ENCODE data around the gene AP2B1.

The AP2B1 gene

DNA sequence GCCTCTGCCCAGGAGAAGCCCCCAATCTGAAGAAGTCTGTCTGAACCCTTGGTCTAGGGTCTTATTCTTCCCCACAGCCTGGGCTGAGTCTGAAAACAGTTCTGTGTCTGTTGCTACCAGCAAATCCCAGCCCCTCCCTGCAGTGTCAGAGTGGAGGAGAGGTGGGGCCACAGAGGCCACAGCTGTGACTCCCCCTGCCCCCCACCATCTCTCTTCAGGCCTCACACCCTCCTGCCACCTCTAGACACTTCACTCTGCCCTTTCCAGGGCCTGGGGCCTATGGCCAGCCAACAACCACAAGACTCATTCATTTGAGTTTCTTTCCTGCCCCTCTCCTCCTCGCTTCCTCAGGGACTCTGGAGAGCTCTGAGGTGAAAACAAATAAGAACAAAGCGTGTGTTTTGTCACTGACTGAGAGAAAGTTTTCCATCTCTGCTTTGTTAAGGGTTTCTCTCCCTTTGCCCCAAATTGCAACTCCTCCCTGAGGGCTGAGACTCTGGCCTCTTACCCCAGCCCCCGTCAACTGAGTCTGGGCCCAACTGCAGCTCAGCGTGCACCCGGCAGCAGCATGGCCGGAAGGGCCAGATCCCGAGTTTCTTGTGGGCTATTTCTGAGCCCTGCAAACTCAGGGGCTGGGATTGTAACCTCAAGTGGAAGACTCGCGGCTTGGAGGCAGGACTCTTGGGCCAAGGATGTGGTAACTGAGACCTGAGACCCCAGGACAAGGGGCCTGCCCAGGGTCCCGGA is 186.7 kb downstream of the AP2B1 start:
- no peak for DNase-seq (ENCODE audit: low read depth in 2 of 2)

DNA sequence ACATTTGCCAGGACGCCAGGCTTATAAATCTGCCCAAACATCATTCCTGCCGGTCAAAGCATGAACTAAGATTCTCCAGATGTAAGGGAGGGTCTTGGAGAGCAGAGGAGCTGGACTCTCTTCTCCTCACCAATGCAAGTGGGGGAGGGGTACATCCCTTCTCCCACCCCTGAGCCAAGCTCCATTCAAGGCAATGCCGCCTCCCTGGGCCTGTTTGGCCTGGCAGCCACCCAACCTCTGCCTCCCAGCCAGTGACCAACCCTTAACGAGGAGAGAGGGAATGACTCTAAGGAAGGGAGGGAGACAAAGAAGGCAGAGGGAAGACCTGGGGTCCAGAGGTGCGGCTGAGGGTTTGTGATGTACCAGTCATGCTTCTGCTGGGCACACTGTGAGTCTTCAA is 187.4 kb downstream of the AP2B1 start:
- DNase-seq (ENCODE audit: low read depth in 2 of 2) = no peak

DNA sequence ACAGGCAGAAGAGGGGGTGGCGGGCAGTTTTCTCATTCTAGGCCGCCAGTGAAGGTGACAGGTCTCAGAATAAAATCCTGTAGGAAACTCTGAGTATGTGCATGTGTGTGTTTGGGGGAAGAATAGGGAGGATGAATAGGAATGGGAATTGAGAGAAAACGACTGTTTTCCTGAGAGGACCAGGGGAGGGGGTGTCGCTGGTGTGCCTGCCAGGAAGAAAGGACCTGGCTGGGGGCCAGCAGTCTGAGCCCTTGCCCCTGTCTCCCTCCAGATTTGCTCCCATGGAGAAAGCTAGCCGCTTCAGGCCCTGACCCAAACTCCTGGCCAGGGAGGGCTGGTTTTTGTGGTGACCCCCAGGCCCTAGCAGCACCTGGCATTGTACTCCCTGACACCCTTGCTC is 187.9 kb downstream of the AP2B1 start:
- DNase-seq (ENCODE audit: low read depth in 2 of 2) = no peak

DNA sequence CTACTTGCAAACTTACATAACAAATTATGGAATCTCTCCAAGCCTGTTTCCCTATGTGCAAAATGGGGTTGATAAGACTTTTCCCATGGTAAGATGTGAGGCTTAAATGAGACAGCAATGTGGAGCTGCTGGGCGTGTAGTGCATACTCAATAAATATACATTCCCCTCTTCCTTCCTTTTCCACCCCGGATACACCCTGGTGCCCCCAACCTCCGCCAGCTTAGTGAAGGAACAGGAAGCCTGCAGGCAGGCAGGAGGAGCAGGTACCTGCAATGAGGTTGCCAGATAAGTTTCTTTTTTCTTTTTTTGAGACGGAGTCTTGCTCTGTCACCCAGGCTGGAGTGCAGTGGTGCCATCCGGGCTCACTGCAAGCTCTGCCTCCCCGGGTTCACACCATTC is 188.5 kb downstream of the AP2B1 start:
- DNase-seq (ENCODE audit: low read depth in 2 of 2) = no peak

All from stimulated activated CD4-positive, alpha-beta T cell treated with anti-CD3 and anti-CD28 coated beads, Interleukin-12 subunit alpha, Interleukin-12 subunit beta, amount 100 ng/mL, for 24 hours (primary cell).